IPS DF 4.7 (cell line): ENCODE data around the gene BMP8A.

Experiments
- DNase-seq: peaks from one replicate; pipeline ENCODE4 v3.0.0-alpha.2; 2013; ENCODE audit warnings: low spot score; ENCODE audit errors: extremely low read depth

The BMP8A gene

DNA sequence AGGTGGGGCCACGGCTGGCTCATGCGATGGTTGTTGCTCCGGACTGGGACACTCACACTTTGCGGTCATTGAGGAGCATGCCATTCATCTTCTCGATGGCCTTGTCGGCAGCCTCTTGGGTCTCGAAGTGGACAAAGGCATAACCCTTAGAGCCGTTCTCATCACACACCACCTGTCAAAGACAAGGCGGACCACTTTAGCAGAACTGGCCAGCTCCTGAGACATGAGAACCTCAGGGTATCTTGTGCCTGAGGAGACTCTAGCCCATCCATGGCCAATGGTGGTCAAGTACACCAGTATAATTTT is 79.7 kb downstream of the BMP8A start:
- no peak for DNase-seq

DNA sequence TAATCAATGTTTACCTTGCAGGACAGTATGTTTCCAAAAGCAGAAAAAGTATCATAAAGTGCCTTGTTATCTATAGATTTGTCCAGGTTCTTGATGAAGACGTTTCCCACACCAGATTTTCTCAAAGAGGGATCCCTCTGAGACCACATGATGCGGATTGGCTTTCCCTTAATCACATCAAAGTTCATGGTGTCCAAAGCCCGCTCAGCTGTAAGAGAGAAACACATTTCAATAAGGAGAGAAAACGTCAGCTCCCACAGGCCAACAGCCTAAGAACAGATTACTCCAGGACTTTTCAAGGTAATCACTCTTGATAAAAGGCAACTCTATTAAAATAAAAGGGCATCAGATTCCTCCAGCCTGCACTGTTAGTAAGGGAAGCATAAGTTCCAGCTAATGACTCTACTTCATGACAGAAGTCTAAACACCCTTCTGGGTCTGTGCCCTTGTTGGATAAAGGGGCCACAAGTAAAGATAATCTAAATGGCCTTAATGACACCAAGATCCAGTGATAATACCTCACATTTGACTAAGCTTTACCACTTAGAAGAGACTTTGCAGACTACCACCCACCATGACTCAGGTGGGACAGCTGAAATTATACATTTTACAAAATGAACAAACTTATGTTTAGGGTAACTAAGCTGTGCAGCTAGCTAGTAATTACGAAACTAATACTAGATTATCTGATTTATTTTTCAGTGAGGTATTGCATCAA is 81.1 kb downstream of the BMP8A start:
- DNase-seq = no peak

DNA sequence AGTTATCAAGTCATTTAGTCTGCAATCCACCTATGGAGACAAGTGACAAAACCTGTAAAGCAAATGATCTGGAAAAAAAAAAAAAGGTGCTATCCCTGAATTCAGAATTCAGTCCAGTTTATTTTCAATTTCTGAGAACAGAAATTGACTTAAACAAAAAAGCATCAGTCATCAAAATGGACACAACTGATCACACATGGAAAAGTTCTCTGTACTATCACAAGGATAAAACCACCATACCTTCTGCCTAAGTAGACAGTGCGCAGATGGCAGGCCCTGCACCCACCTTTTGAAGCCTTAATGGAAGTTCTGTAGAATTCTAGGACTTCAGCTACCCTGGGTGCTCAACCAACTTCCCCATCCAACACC is 81.6 kb downstream of the BMP8A start:
- no peak for DNase-seq

DNA sequence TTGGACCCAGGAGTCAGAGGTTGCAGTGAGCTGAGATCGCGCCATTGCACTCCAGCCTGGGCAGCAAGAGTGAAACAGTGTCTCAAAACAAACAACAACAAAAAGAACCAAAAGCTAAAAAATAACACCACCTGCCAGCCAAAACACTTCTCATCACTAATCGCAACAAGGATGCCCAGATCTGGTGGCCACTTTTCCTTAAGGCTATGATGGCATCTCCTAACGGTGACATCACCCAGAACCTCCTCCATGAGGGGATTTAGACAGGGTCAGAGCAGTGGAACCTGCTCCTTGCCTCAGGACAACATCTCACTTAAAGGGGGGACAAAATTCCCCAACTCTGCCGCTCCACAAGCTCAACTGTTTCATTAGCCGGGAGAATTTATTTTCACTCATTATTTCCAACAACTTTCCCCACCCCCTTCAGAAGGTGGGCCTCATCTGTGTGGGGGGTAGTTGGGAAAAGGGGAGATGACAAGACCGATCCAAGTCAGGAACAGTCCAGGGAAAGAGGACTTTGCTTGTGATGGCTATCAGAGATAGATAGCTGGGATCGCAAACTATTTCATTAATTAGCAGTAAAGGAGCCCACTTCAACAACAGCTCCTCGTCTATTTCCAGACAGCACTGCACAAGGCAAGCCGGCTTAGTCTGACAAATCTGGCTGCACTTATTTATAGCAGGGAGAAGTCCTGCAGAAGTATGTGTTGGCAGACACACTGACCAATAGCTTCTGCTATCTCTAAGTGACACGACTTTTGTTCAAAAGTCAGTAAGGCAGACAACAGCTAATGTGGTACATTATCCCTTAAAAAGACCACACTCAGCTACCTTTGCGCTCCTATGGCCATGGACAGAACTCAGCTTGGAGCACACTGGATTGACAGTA is 82.5 kb downstream of the BMP8A start:
- DNase-seq = no peak

DNA sequence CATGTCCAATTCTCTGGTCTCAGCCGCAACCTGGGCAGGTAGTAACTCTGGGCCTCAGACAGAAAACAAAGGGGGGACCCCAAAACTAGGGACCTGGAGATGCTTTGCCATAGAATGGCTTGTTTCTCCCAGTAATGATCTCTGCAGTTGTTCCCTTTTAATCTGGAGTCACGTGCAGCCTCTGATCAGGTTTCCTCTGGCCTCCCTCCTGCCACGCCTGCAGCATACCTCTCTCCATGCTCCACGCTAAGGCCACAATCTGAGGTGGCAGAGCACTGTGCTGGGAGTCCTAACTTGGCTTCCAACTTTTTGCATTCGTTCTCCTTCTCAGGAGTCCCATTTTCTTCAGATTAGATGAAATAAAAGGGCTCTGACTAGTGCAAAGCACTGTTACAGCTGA is 83.2 kb downstream of the BMP8A start:
- no peak for DNase-seq
